ENCODE measurements around the gene NTM.

GRCh38 chr11:131654849-131655248 lies 284.4 kb downstream of the NTM start:
- TF ChIP-seq CTCF (IDR thresholded peaks at IDR 0.05 in 2 of 3, conservative IDR thresholded peaks at IDR 0.05 in 1 of 3; ENCODE audit: borderline replicate concordance in 1 of 3, insufficient read depth in 1 of 3, low read depth in 2 of 3, low read length in 2 of 3) (no peak), POLR2A (IDR thresholded peaks at IDR 0.05; ENCODE audit: borderline replicate concordance, extremely low read depth, insufficient read depth, insufficient read length) (no peak), SIN3A (IDR thresholded peaks at IDR 0.05; ENCODE audit: low read depth) (no peak), POLR2AphosphoS5 (IDR thresholded peaks at IDR 0.05; ENCODE audit: low read depth, low read length) (no peak), ELF1 (IDR thresholded peaks at IDR 0.05; ENCODE audit: borderline replicate concordance, low read depth) (no peak), EGR1 (IDR thresholded peaks at IDR 0.05; ENCODE audit: low read depth) (no peak), ATF3 (IDR thresholded peaks at IDR 0.05) (no peak), TCF7L2 (IDR thresholded peaks at IDR 0.05; ENCODE audit: borderline replicate concordance, extremely low read depth, insufficient read depth, insufficient read length) (no peak), RAD21 (IDR thresholded peaks at IDR 0.05; ENCODE audit: low read depth) (no peak)

Data from HCT116 (cell line).